ENCODE data around the gene XKR7. TPM values are rescaled to one million over a fixed set of nuclear protein-coding genes. Genes with fewer than 3 reads are reported as not detected.

XKR7 gene
- polyA plus RNA-seq, 2 donors: under 0.01 TPM; not detected in 1

GRCh38 chr20:32051720-32052089, 83.8 kb downstream of the XKR7 start:
- Histone ChIP-seq H3K4me1 (ENCODE audit: control insufficient read depth in 2 of 2, insufficient read depth in 2 of 2, low read length in 1 of 2) (peaks cover 2 to 9% of the 10 kb centered on the region in 2 donors), H3K36me3 (ENCODE audit: control insufficient read depth in 2 of 2, insufficient read depth in 2 of 2, low read length in 1 of 2) (no peaks in the 10 kb centered on the region), H3K27me3 (ENCODE audit: control insufficient read depth in 1 of 2, insufficient read depth in 2 of 2, low read length in 2 of 2) (peaks cover 0 to 15% of the 10 kb centered on the region in 2 donors), H3K4me3 (ENCODE audit: low read depth in 1 of 2, low read length in 2 of 2) (no peak overlapping the region), H3K27ac (ENCODE audit: low read depth in 2 of 2, low read length in 1 of 2) (no peak overlapping the region), H3K9me3 (ENCODE audit: control insufficient read depth in 2 of 2, insufficient read depth in 1 of 2, low read depth in 1 of 2, low read length in 1 of 2) (no peaks in the 10 kb centered on the region)
- 25 to 28% methylated on average over 14 of the region's 14 CpGs for WGBS, 2 donors

DNA sequence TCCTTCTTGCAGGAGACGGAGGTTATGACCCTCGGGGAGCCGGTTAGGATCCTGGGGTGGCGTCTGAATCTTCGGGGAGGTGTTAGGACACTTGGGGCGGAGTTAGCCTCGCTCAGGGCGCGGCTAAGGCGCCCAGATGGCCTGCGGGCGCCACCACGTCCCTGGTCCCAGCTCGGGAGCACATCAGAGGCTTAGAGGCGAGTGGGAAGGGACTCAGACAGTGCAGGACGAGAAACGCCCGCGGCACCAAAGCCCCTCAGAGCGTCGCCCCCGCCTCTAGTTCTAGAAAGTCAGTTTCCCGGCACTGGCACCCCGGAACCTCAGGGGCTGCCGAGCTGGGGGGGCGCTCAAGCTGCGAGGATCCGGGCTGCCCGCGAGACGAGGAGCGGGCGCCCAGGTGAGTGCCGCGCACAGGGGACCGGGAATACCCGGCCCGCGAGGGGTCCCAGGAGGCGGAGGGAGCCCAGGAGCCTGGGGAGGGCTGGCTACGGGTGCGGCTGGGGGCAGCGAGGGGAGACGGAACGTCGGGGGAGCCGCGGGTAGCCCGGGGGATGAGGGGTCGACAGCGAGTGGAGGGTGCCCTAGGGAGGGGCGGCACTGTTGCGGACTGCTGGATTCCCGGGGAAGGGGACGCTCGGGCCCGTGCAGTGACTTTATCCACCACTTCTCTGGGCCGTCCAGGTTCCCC, 84.3 kb downstream of the XKR7 start, which contains the start of gene HCK:
Gene HCK, plus strand, starts transcription at position 153 of the 688 bp plus-strand sequence.
- peak within 1 kb of the TSS; percentile 9 to 32 for H3K4me3 ChIP-seq (ENCODE audit: low read depth in 1 of 2, low read length in 2 of 2)
- no peaks in the 10 kb centered on the region for H3K36me3 ChIP-seq (ENCODE audit: control insufficient read depth in 2 of 2, insufficient read depth in 2 of 2, low read length in 1 of 2)
- WGBS, 2 donors: 1 to 3% methylated on average over 52 to 58 of the region's 58 CpGs
- H3K27me3 ChIP-seq (ENCODE audit: control insufficient read depth in 1 of 2, insufficient read depth in 2 of 2, low read length in 2 of 2): peaks cover 0 to 15% of the 10 kb centered on the region in 2 donors
- H3K9me3 ChIP-seq (ENCODE audit: control insufficient read depth in 2 of 2, insufficient read depth in 1 of 2, low read depth in 1 of 2, low read length in 1 of 2): no peaks in the 10 kb centered on the region
- H3K27ac ChIP-seq (ENCODE audit: low read depth in 2 of 2, low read length in 1 of 2): peak within 1 kb of the TSS in 1 of 2 donors; percentile 33
- H3K4me1 ChIP-seq (ENCODE audit: control insufficient read depth in 2 of 2, insufficient read depth in 2 of 2, low read length in 1 of 2): peaks cover 2 to 9% of the 10 kb centered on the region in 2 donors

DNA sequence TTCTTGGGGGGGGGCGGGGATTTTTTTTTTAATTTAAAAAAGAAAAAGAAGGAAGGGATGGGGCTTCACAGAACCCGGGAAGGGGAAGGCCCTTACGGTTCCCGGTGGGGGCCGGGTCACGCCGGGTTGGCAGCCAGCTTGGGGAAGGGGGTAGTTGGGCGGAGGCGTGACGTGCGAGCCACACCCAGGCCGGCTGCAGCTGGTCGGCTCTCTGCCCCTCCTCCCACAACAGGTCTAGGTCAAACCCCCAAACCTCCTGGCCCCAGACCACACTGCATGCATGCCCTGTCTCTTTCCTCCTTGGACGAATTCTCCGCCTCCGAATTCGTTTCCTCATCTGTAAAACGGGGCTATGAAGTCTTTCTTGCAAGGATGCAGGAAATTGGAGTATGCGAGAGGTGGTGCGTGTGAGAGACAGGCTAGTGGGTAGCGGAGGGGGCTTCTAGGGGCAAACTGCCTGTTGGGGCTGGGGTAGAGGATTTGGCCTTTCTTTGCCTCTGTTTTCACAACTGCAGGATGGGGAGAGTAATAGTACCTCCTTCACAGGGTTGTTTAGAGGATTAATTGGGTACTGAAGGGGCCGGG, 84.9 kb downstream of the XKR7 start:
- Histone ChIP-seq H3K27me3 (ENCODE audit: control insufficient read depth in 1 of 2, insufficient read depth in 2 of 2, low read length in 2 of 2) (peaks cover 0 to 15% of the 10 kb centered on the region in 2 donors), H3K36me3 (ENCODE audit: control insufficient read depth in 2 of 2, insufficient read depth in 2 of 2, low read length in 1 of 2) (no peaks in the 10 kb centered on the region), H3K9me3 (ENCODE audit: control insufficient read depth in 2 of 2, insufficient read depth in 1 of 2, low read depth in 1 of 2, low read length in 1 of 2) (no peaks in the 10 kb centered on the region), H3K4me1 (ENCODE audit: control insufficient read depth in 2 of 2, insufficient read depth in 2 of 2, low read length in 1 of 2) (peaks cover 2 to 9% of the 10 kb centered on the region in 2 donors), H3K27ac (ENCODE audit: low read depth in 2 of 2, low read length in 1 of 2) (no peak overlapping the region), H3K4me3 (ENCODE audit: low read depth in 1 of 2, low read length in 2 of 2) (no peak overlapping the region)
- 16 to 21% methylated on average over 20 to 22 of the region's 22 CpGs for WGBS, 2 donors

Other genes starting within 250 kb of the XKR7 start
- gene BCL2L1, start 245.3 kb upstream of the XKR7 start, polyA plus RNA-seq: 10 to 100 TPM; 60.0 to 80.9 TPM
- gene TPX2, start 228.9 kb upstream of the XKR7 start, polyA plus RNA-seq: 10 to 100 TPM in 1 of 2 donors, 1 to 10 TPM in 1; 9.1 to 13.6 TPM
- under 1 TPM; 0.08 to 0.11 TPM for gene MYLK2, start 148.8 kb upstream of the XKR7 start, polyA plus RNA-seq
- gene FOXS1, start 122.5 kb upstream of the XKR7 start, polyA plus RNA-seq: under 1 TPM; 0.35 to 0.41 TPM
- gene DUSP15, start 97.6 kb upstream of the XKR7 start, polyA plus RNA-seq: under 1 TPM; 0.55 to 0.58 TPM
- gene TTLL9, start 97.5 kb upstream of the XKR7 start, polyA plus RNA-seq: under 1 TPM; 0.12 to 0.14 TPM
- 10 to 100 TPM in 1 of 2 donors, 1 to 10 TPM in 1; 6.8 to 13.8 TPM for gene PDRG1, start 16.1 kb upstream of the XKR7 start, polyA plus RNA-seq
- gene CCM2L, start 42.3 kb downstream of the XKR7 start, polyA plus RNA-seq: 1 to 10 TPM; 1.8 to 2.9 TPM
- 1 to 10 TPM; 1.3 to 2.9 TPM for gene HCK, start 84.1 kb downstream of the XKR7 start, polyA plus RNA-seq
- gene TM9SF4, start 141.6 kb downstream of the XKR7 start, polyA plus RNA-seq: 10 to 100 TPM; 22.9 to 26.6 TPM
- gene PLAGL2, start 239.6 kb downstream of the XKR7 start, polyA plus RNA-seq: 1 to 10 TPM; 4.1 to 6.4 TPM
- 1 to 10 TPM; 5.2 to 7.8 TPM for gene POFUT1, start 239.7 kb downstream of the XKR7 start, polyA plus RNA-seq